GM04504 (cell line): ENCODE measurements around the gene AKAP13.
"Not testable (repeated sequence)": the region's sequence is repeated elsewhere in the genome, so short reads cannot be mapped to it uniquely, and the experiment has no call there.

Source experiments
- DNase-seq: peaks from one replicate; pipeline ENCODE4 v3.0.0-alpha.2; 2012; ENCODE audit warnings: low read depth

AKAP13 gene

DNA sequence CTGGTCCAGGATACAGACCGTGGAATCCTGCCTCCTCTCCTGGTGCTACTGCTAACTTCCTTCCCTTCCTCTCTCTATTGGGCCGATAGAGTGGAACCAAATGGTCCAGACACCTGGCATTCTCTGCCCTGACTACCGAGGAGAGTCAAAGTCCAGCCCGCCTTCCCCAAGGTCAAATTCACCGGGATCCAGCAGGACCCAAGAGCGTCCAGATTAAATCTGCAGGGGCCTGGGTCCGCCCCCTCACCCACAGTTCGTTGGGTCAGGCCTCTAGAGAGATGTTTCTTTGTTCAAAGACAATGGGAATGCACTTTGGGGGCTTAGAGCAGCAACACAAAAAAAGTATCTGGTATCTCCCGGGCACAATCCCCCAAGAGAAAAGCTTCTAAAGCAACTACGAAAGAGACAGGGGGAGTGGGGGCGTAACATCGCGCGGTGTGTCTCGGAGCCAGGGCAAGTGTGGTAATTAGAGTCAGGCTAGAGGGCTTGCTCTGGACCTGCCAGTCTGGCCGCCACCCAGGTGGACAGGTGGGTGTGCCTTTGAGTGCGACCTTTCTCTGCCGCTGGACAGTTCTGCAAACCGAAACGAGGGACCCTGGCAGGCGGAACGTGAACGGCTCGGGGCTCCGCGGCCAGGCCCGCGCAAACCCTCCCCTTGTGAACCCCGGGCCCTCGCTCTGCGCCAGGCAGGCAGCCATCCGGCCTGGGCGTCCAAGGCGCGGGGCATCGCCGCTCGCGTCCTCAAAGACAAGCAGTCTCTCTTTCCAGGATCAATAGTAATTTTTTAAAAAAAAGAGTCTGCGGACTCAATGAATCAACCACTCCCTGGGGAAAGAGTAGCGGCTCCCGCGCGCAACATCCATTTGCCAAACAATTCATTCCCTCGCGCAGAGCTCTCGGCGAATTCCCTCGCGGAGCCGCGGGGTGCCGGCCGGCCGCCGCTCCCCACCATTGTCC lies 413.5 kb downstream of the AKAP13 start:
- DNase-seq = no peak

- DNase-seq = peak; percentile 85
Measured at GRCh38 chr15:85794598-85795336, 414.4 kb downstream of the AKAP13 start, which contains the start of gene KLHL25. KLHL25 (minus strand) TSS chr15:85794925; CDS start chr15:85769810, 25,115 bp downstream.

DNA sequence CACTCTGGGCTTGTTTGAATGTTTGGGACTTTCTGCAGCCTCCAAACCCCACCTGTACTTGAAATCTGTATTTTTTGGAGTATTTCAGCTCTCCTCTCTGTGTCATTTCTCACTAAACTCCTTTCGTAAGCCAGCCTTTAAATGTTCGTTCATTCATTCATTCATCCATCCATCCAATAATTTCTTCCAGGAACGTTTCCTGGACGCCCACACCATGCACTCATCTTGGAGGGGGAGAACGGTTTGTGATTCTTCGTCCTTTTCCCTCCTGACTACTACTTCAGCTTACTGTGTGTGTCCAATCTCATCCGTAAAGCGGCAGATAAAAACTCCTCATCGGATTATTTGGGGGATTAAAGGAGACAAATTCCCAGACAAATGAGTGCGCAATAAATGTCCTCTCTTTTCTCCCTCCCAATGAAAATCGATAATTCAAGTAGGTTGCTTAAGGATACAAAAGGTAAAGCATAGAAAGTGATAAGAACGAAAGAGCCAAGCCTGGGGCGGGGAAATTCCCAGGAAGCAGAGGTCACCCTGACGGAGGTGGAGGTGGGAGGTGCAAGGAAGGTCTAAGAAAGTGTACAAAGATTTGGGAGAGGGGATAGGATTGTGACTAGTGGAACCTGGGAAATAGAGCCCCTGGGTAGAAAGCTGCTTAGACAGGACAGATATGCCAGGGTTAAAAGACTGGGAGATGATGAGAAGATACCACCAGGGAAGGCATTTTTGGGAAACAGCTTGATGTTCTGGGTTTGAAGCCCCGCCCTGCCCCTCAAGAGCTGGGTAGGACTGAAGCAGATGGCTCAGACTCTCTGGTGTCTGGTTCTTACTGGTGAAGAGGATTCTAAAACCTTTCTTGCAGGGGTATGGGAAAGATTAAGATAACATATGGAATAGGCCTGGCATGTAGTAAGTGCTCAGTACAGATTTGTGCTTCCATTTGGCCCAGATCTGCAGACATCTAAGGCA lies 415.2 kb downstream of the AKAP13 start:
- DNase-seq = no peak

GRCh38 chr15:85796371-85796770 lies 416.0 kb downstream of the AKAP13 start:
- not testable (repeated sequence) for DNase-seq
